Mucosa of gallbladder (tissue), 1 donor: ENCODE results near the gene DNAJC3. TPM values are rescaled to one million over a fixed set of nuclear protein-coding genes. Genes with fewer than 3 reads are reported as not detected.

Experiments used
- DNase-seq: peaks from one replicate; pipeline ENCODE4 v3.0.0-alpha.2; 2020; ENCODE audit warnings: low spot score
- total RNA-seq: library from RNA; stranded (reverse); gene quantifications from one replicate; pipeline ENCODE4 v1.2.1, GENCODE V29; 2021
- donor health status: DM: no; HTN: no; CAD: no.

Gene DNAJC3
- total RNA-seq, 1 donor from 2014 or later, result 76.5 TPM

DNA sequence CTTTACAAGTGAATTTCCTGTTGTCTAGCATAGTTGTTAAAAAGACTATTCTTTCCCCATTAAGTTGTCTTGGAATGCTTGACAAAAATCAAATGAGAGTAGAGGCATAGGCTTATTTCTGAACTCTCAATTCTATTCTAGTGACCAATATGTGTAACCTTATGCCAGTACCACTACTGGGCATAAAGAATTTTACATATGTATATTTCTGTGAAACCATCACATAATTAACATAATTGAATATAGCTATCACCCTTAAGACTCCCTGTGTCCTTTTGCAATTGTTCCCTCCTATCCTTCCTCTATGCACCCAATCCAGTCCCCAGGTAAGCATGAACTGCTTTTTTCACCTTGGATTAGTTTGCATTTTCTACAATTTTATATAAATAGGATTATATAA lies 165.0 kb downstream of the DNAJC3 start:
- DNase-seq, result no peak

DNA sequence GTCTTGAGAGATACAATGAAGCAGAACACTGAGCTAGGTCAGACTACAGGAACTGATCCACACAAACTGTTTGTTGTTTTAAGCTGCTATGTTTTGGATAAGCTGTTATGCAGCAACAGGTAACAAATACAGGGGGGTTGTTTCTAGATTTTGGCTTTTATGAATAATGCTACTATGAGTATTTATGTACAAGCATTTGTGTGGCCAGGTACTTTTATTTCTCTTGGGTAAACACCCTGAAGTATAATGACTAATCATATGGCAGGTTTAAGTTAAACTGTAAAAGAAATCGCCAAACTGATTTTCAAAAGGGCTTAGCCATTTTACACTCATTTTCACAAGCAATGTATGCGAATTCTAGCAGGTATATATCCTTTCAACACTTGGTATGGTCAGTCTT lies 166.0 kb downstream of the DNAJC3 start:
- no peak for DNase-seq

Other genes with a start within 250 kb of the DNAJC3 start
- 85.7 TPM for gene CLDN10, start 124.4 kb upstream of the DNAJC3 start, total RNA-seq
- gene DZIP1, start 32.4 kb upstream of the DNAJC3 start, total RNA-seq, result 17.8 TPM